ENCODE data around the gene STARD8.

DNA sequence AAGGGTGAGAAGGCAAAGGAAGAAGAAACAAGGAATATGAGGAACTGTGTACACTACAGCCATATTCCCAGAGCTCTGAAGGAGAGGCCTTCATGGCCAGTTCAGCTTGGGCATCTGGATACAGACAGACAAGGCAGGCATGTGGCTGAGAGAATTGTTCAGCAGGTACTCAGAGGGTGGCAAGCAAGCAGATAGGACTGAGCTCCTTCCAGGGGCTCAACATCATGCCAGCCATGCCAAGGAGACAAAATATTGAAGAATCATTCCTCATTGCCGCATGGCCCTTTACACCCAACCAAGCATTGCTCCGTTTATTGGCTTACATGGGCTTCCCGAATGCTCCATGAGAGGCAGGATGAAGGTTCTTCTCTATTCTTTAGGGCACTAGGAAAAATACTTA lies 102.8 kb downstream of the STARD8 start:
- TF ChIP-seq CTCF (IDR thresholded peaks at IDR 0.05; ENCODE audit: poor library complexity, severe bottlenecking), result no peak
- TF ChIP-seq EZH2 (IDR thresholded peaks at IDR 0.05; ENCODE audit: borderline replicate concordance, insufficient read depth, low read length, poor library complexity, severe bottlenecking), result no peak
